ENCODE data around the gene HDAC4. TPM values are rescaled to one million over a fixed set of nuclear protein-coding genes. Genes with fewer than 3 reads are reported as not detected.

HDAC4 gene
- total RNA-seq, 4 donors from 2014 or later, result 68.0 to 123 (median 86.5) TPM

DNA sequence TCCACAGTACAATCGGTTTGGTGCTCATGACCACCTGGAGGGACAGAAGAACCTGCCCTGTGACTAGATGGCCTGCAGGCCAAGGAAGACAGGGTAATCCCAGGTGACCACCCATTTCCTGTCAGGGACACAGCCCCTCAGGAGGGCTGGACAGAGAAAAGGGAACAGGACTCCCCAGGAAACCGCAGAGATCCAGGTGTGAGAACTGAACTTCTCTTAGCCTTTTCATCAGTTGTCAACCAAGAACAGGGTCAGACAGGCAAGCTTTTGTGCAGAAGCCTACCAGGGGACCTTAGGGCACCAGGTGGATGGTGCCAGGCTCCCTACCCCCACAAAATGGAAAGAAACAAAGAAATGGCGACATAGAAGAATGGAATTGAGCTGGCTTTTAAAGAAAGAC, 132.3 kb downstream of the HDAC4 start:
- H3K9me3 ChIP-seq, result no peaks in the 10 kb centered on the region
- H3K27me3 ChIP-seq, result no peaks in the 10 kb centered on the region
- H3K27ac ChIP-seq, result peak overlapping the region; percentile 2 to 86 (median 76)
- H3K4me3 ChIP-seq, result no peak overlapping the region
- TF ChIP-seq, protein P1, sequence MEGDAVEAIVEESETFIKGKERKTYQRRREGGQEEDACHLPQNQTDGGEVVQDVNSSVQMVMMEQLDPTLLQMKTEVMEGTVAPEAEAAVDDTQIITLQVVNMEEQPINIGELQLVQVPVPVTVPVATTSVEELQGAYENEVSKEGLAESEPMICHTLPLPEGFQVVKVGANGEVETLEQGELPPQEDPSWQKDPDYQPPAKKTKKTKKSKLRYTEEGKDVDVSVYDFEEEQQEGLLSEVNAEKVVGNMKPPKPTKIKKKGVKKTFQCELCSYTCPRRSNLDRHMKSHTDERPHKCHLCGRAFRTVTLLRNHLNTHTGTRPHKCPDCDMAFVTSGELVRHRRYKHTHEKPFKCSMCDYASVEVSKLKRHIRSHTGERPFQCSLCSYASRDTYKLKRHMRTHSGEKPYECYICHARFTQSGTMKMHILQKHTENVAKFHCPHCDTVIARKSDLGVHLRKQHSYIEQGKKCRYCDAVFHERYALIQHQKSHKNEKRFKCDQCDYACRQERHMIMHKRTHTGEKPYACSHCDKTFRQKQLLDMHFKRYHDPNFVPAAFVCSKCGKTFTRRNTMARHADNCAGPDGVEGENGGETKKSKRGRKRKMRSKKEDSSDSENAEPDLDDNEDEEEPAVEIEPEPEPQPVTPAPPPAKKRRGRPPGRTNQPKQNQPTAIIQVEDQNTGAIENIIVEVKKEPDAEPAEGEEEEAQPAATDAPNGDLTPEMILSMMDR (IDR thresholded peaks at IDR 0.05), result no peak
- TF ChIP-seq POLR2A (IDR thresholded peaks at IDR 0.05), result no peak
- no peak for TF ChIP-seq EP300 (IDR thresholded peaks at IDR 0.05)
- H3K36me3 ChIP-seq, result no peaks in the 10 kb centered on the region
- DNase-seq (ENCODE audit: low spot score in 2 of 2), result no peak
- peaks cover 0 to 86% (median 63%) of the 10 kb centered on the region in 4 donors for H3K4me1 ChIP-seq
- WGBS, 2 donors, result 79 to 90% methylated on average over 3 of the region's 3 CpGs

DNA sequence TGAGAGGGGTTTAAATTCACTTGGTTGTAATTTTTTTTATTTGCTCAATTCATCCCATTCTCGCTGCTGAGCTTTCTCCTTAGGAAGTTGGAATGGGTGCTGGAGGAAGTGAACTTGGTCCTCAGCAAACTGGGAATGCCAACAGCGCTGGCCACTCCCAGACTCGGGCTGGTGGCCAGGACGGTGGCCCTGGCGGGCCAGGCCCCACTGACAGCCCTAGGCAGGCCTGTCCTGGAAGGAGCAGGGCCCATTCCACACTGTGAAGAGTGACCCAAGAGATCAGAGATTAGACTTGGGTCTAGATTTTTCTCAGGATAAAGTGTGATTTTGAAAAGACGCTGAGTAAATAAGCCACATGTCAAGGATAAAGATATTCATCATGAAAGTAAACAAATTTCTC, 132.7 kb downstream of the HDAC4 start:
- Histone ChIP-seq H3K27me3 (no peaks in the 10 kb centered on the region), H3K27ac (peak overlapping the region; percentile 2 to 86 (median 76)), H3K9me3 (no peaks in the 10 kb centered on the region), H3K4me1 (peaks cover 0 to 86% (median 64%) of the 10 kb centered on the region in 4 donors), H3K4me3 (no peak overlapping the region), H3K36me3 (no peaks in the 10 kb centered on the region)
- 33% methylated on average over 6 of the region's 6 CpGs for WGBS, 2 donors
- DNase-seq (ENCODE audit: low spot score in 2 of 2), result no peak
- TF ChIP-seq POLR2A (IDR thresholded peaks at IDR 0.05) (no peak), EP300 (IDR thresholded peaks at IDR 0.05) (no peak)
- TF ChIP-seq, protein P1 (IDR thresholded peaks at IDR 0.05), result no peak

DNA sequence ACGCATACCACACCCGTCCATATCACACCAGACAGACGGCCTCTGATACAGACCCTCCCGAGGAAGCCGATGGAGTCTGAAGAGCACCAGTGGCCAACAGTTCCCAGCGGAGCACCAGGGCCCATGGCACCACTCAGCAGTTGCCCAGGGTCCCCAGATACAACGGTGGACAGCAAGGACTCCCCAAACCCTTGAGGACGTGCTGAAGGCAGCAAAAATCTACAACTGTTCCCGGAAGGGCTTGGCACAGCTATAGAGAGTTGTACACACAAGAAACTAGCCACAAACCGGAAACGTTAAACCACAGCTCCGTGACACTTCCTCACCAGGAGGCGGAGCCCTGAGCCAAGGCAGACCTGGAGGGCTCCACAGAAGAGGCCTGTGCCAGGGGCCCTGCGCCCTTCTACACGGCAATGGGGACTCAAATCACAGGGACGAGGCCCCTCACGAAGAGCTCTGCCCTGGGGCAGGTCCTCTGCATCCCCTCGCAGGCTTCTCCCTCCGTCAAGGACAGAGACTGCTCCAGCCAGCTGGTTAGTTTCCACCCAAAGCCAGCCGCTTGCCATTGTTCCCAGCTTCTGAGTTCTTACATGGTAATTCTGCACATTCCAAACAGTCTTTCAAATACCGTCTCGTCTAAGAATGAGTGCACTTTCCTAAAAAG, 133.4 kb downstream of the HDAC4 start:
- WGBS, 2 donors, result 44 to 47% methylated on average over 22 of the region's 22 CpGs
- Histone ChIP-seq H3K27ac (peak overlapping the region; percentile 2 to 86 (median 76)), H3K36me3 (no peaks in the 10 kb centered on the region), H3K4me1 (peaks cover 0 to 86% (median 65%) of the 10 kb centered on the region in 4 donors), H3K27me3 (no peaks in the 10 kb centered on the region), H3K9me3 (no peaks in the 10 kb centered on the region), H3K4me3 (peak overlapping the region in 1 of 4 donors; percentile 19)
- peak in 1 of 2 donors; percentile 72 for DNase-seq (ENCODE audit: low spot score in 2 of 2)
- peak in 1 of 2 donors; percentile 73 for TF ChIP-seq EP300 (IDR thresholded peaks at IDR 0.05)
- TF ChIP-seq, protein P1 (IDR thresholded peaks at IDR 0.05), result peak in 3 of 5 experiments; percentile 28 to 45 (median 30)
- no peak for TF ChIP-seq POLR2A (IDR thresholded peaks at IDR 0.05)

DNA sequence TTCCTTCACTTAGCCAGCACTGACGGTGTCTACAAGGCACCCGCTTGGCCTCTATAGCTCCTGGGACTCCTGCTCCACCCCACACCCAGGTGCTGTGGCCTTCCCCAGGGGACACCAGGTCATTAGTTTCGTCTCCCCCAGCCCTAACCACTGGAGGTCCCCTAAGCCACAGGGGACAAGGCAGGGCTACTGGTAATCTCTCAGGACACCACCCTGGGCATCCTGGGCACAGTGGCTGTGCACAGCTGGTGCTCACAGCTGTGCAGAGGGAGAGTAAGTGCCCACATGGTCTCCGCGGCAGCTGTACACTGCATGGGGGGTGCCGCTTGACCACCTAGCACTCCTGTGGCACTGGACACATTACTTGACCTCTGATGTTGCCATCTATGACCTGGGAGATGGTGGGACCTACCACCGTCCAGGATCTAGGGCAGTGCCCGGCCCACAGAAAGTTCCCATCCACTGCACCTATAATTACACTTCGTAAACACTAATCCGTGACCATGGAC, 134.0 kb downstream of the HDAC4 start:
- 87 to 90% methylated on average over 10 of the region's 10 CpGs for WGBS, 2 donors
- Histone ChIP-seq H3K27me3 (no peaks in the 10 kb centered on the region), H3K36me3 (no peaks in the 10 kb centered on the region), H3K27ac (peak overlapping the region; percentile 2 to 86 (median 76)), H3K4me3 (peak overlapping the region in 1 of 4 donors; percentile 19), H3K9me3 (no peaks in the 10 kb centered on the region), H3K4me1 (peaks cover 0 to 86% (median 64%) of the 10 kb centered on the region in 4 donors)
- no peak for TF ChIP-seq POLR2A (IDR thresholded peaks at IDR 0.05)
- TF ChIP-seq, protein P1 (IDR thresholded peaks at IDR 0.05), result no peak
- TF ChIP-seq EP300 (IDR thresholded peaks at IDR 0.05), result no peak
- no peak for DNase-seq (ENCODE audit: low spot score in 2 of 2)

DNA sequence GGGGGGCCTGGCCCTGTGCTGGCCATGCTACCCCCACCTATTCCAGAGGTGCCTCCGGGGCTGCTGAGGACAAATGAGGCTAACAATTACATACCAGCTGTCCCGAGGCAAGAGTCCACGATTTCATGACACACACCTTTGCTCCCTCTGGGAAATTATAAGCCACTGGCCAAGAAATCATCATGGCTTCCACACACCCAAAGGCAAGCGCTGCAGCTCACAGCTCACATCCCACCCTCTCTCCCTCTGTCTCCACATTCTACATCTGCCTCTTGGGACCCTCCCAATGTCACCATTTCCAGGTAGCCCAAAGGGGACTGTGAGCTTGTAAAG, 134.4 kb downstream of the HDAC4 start:
- DNase-seq (ENCODE audit: low spot score in 2 of 2), result no peak
- no peak overlapping the region for H3K4me3 ChIP-seq
- TF ChIP-seq, protein P1 (IDR thresholded peaks at IDR 0.05), result no peak
- no peak for TF ChIP-seq EP300 (IDR thresholded peaks at IDR 0.05)
- no peak for TF ChIP-seq POLR2A (IDR thresholded peaks at IDR 0.05)
- H3K27me3 ChIP-seq, result no peaks in the 10 kb centered on the region
- H3K4me1 ChIP-seq, result peaks cover 0 to 86% (median 64%) of the 10 kb centered on the region in 4 donors
- WGBS, 2 donors, result 77 to 88% methylated on average over 4 of the region's 4 CpGs
- H3K36me3 ChIP-seq, result no peaks in the 10 kb centered on the region
- H3K9me3 ChIP-seq, result no peaks in the 10 kb centered on the region
- peak overlapping the region in 3 of 4 donors; percentile 65 to 86 (median 84) for H3K27ac ChIP-seq

Measured in tibial nerve (tissue), 4 donors.